GM12891 (cell line): Measurements from ENCODE around the gene MVD.

ENCODE experiments used
- DNase-seq: peaks from one replicate; pipeline ENCODE4 v3.0.0; 2011; ENCODE audit warnings: low spot score; ENCODE audit not compliant: insufficient read length
- FAIRE-seq: peaks from 2 replicates; lab custom pipeline; 2011; peaks lifted over from hg19 to GRCh38; lab: Jason Lieb, UNC
- PAX5 ChIP-seq: IDR thresholded peaks from 2 replicates; pipeline ENCODE4 v1.6.1; 2011; ENCODE audit warnings: low read length, moderate library complexity, mild to moderate bottlenecking; ENCODE audit not compliant: insufficient read depth, severe bottlenecking
- POLR2A ChIP-seq: IDR thresholded peaks from 2 replicates; pipeline ENCODE4 v1.6.1; 2011; ENCODE audit warnings: low read depth, low read length, control low read depth
- POLR2AphosphoS5 ChIP-seq: IDR thresholded peaks from 2 replicates; pipeline ENCODE4 v1.6.1; 2011; ENCODE audit warnings: low read depth, low read length, control low read depth
- POU2F2 ChIP-seq: IDR thresholded peaks from 2 replicates; pipeline ENCODE4 v1.6.1; 2011; ENCODE audit warnings: low read depth, mild to moderate bottlenecking, control low read depth, low read length, moderate library complexity
- SPI1 ChIP-seq: IDR thresholded peaks from 2 replicates; pipeline ENCODE4 v1.6.1; 2011; ENCODE audit warnings: low read depth, low read length, control low read depth
- TAF1 ChIP-seq: IDR thresholded peaks from 2 replicates; pipeline ENCODE4 v1.6.1; 2011; ENCODE audit warnings: low read depth, low read length, control low read depth

MVD gene

GRCh38 chr16:88697116-88697830 is 34.4 kb upstream of the MVD start:
- TF ChIP-seq POLR2AphosphoS5 (no peak), POU2F2 (no peak), SPI1 (no peak), TAF1 (no peak), POLR2A (no peak), PAX5 (no peak)
- DNase-seq (no peak), FAIRE-seq (no peak)

GRCh38 chr16:88696441-88696840 is 33.5 kb upstream of the MVD start:
- TF ChIP-seq POU2F2 (no peak), TAF1 (no peak), POLR2AphosphoS5 (no peak), SPI1 (no peak), PAX5 (no peak), POLR2A (no peak)
- DNase-seq (no peak), FAIRE-seq (no peak)

- FAIRE-seq (no peak), DNase-seq (no peak)
- TF ChIP-seq PAX5: no peak
- TF ChIP-seq POU2F2: no peak
- TF ChIP-seq POLR2AphosphoS5: no peak
These were observed 32.9 kb upstream of the MVD start for GRCh38 chr16:88695753-88696152.

GRCh38 chr16:88695218-88695617 is 32.3 kb upstream of the MVD start:
- FAIRE-seq (no peak), DNase-seq (no peak)
- no peak for TF ChIP-seq TAF1
- no peak for TF ChIP-seq PAX5
- no peak for TF ChIP-seq POLR2A
- no peak for TF ChIP-seq POLR2AphosphoS5
- TF ChIP-seq SPI1: no peak

- TF ChIP-seq TAF1 (no peak), POU2F2 (no peak), POLR2A (no peak), PAX5 (no peak), SPI1 (no peak), POLR2AphosphoS5 (no peak)
- no peak for DNase-seq
- FAIRE-seq: no peak
These were observed 31.6 kb upstream of the MVD start for GRCh38 chr16:88694221-88695087.

GRCh38 chr16:88693420-88694177 is 30.7 kb upstream of the MVD start:
- TF ChIP-seq POLR2A: no peak
- no peak for TF ChIP-seq TAF1
- TF ChIP-seq POU2F2: no peak
- TF ChIP-seq SPI1: no peak
- no peak for TF ChIP-seq POLR2AphosphoS5
- TF ChIP-seq PAX5: no peak
- DNase-seq (no peak), FAIRE-seq (no peak)

- DNase-seq (no peak), FAIRE-seq (no peak)
- TF ChIP-seq POLR2A: no peak
- TF ChIP-seq POU2F2: no peak
- no peak for TF ChIP-seq SPI1
- no peak for TF ChIP-seq POLR2AphosphoS5
These were observed 30.0 kb upstream of the MVD start for GRCh38 chr16:88692861-88693260.

- peak; percentile 83 for FAIRE-seq
- TF ChIP-seq POLR2A (no peak), POLR2AphosphoS5 (no peak), SPI1 (no peak), TAF1 (no peak), PAX5 (no peak), POU2F2 (no peak)
- DNase-seq: no peak
These were observed 29.2 kb upstream of the MVD start for GRCh38 chr16:88691924-88692560.
